MG63 (cell line): Measurements from ENCODE around the gene GTF2IRD1. TPM values are rescaled to one million over a fixed set of nuclear protein-coding genes. Genes with fewer than 3 reads are reported as not detected.
"Not testable (repeated sequence)": the region's sequence is repeated elsewhere in the genome, so short reads cannot be mapped to it uniquely, and the experiment has no call there.

Experiments
- DNase-seq: peaks from one replicate; pipeline ENCODE4 v3.0.0-alpha.2; 2020
- H3K27me3 ChIP-seq: fragments of 250-450 bp; sonication (Bioruptor Pico); 2 replicates; pipeline ENCODE4 v1.5.1; 2020; ENCODE audit warnings: mild to moderate bottlenecking, moderate library complexity
- H3K36me3 ChIP-seq: fragments of 250-450 bp; sonication (Bioruptor Pico); 2 replicates; pipeline ENCODE4 v1.5.1; 2020; ENCODE audit warnings: mild to moderate bottlenecking, moderate library complexity
- H3K4me3 ChIP-seq: fragments of 250-450 bp; sonication (Bioruptor Pico); 2 replicates; pipeline ENCODE4 v1.5.1; 2020; ENCODE audit warnings: mild to moderate bottlenecking, moderate library complexity
- H3K9me3 ChIP-seq: fragments of 250-450 bp; sonication (Bioruptor Pico); 2 replicates; pipeline ENCODE4 v1.5.1; 2020; ENCODE audit warnings: mild to moderate bottlenecking, moderate library complexity
- total RNA-seq: library from RNA; depleted of rRNA; stranded (reverse); fragments of >200 nt; shearing (Covaris generic); gene quantifications from 2 replicates; pipeline ENCODE4 v1.2.3, GENCODE V29; 2014; ENCODE audit warnings: low replicate concordance

The GTF2IRD1 gene
- total RNA-seq, 1 experiment from 2014 or later = 9.9 TPM

GRCh38 chr7:74495112-74496086 is 41.7 kb downstream of the GTF2IRD1 start:
- Histone ChIP-seq H3K9me3 (no peaks in the 10 kb centered on the region), H3K27me3 (no peaks in the 10 kb centered on the region), H3K36me3 (peaks cover 8% of the 10 kb centered on the region; the same call in 1 of the 2 replicates), H3K4me3 (no peak overlapping the region)
- no peak for DNase-seq

GRCh38 chr7:74496272-74496671 is 42.6 kb downstream of the GTF2IRD1 start:
- Histone ChIP-seq H3K27me3 (no peaks in the 10 kb centered on the region), H3K36me3 (peaks cover 8% of the 10 kb centered on the region; the same call in 1 of the 2 replicates), H3K9me3 (no peaks in the 10 kb centered on the region), H3K4me3 (no peak overlapping the region)
- DNase-seq = no peak

DNA sequence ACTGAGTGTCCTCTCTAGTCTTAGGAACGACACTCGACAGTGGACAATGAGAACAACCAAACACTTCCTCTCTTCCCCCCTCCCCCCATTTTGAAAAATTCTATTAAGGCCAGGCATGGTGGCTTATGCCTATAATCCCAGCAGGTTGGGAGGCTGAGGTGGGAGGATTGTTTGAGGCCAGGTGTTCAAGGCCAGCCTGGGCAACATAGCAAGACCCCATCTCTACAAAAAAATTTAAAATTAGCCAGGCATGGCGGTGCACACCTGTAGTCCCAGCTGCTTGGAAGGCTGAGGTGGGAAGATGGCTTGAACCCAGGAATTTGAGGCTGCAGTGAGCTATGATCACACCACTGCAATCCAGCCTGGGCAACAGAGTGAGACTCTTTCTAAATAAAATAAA is 43.1 kb downstream of the GTF2IRD1 start:
- not testable (repeated sequence) for H3K27me3 ChIP-seq, DNase-seq, H3K9me3 ChIP-seq, H3K4me3 ChIP-seq, H3K36me3 ChIP-seq

GRCh38 chr7:74498354-74498753 is 44.6 kb downstream of the GTF2IRD1 start:
- Histone ChIP-seq H3K9me3 (no peaks in the 10 kb centered on the region), H3K27me3 (no peaks in the 10 kb centered on the region), H3K4me3 (no peak overlapping the region), H3K36me3 (peaks cover 4% of the 10 kb centered on the region; the same call in 1 of the 2 replicates)
- DNase-seq = no peak

- Histone ChIP-seq H3K9me3 (no peaks in the 10 kb centered on the region), H3K4me3 (no peak overlapping the region), H3K36me3 (peaks cover 6% of the 10 kb centered on the region; the same call in 1 of the 2 replicates), H3K27me3 (no peaks in the 10 kb centered on the region)
- peak; percentile 57 for DNase-seq
These were observed 45.5 kb downstream of the GTF2IRD1 start for GRCh38 chr7:74498996-74499834.

DNA sequence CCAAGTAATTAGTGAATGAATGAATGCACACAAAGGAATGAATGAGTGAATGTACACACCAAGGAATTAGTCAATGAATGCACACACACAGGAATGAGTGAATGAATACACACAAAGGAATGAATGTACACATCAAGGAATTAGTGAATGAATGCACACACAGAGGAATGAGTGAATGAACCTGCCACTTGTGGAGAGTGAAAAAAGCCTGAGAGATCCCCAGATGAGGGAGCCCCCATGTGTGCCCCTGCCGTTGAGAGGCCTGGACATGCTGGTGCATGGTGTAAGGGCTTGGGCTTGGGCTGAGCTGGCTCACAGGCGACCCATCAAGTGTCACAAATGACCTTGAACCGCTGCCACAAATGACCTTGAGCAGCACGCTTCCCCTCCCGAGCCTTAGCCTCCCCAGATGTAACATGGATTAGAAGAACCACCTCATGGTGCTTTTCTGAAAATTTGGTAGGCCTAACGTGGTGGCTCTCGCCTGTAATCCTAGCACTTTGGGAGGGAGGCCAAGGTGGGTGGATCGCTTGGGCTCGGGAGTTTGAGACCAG is 46.2 kb downstream of the GTF2IRD1 start:
- Histone ChIP-seq H3K4me3 (no peak overlapping the region), H3K9me3 (no peaks in the 10 kb centered on the region), H3K36me3 (peaks cover 6% of the 10 kb centered on the region; the same call in 1 of the 2 replicates), H3K27me3 (no peaks in the 10 kb centered on the region)
- DNase-seq = no peak

DNA sequence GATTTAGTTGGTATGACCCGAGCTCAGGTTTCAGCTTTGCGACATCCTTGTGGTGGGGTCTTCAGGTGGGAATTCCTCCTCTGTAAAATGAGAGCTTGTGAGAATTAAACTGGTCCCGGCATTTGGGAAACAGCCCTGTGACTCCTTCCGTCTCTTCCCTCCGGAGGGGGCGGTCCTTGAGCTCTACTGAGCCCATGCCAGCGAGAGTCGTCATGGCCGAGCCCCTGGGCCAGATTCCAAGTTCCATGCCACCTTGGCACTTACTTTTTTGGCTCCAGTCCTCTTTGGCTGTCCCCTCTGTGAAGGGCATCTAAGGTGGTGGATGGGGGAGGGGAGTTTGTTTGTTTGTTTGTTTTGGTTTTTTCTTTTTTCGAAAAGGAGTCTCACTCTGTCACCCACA is 47.6 kb downstream of the GTF2IRD1 start:
- no peak for DNase-seq
- Histone ChIP-seq H3K27me3 (no peaks in the 10 kb centered on the region), H3K9me3 (no peaks in the 10 kb centered on the region), H3K4me3 (no peak overlapping the region), H3K36me3 (peaks cover 6% of the 10 kb centered on the region; the same call in 1 of the 2 replicates)

- Histone ChIP-seq H3K27me3 (no peaks in the 10 kb centered on the region), H3K9me3 (no peaks in the 10 kb centered on the region), H3K4me3 (no peak overlapping the region), H3K36me3 (peaks cover 6% of the 10 kb centered on the region; the same call in 1 of the 2 replicates)
- peak; percentile 81 for DNase-seq
These were observed 48.6 kb downstream of the GTF2IRD1 start for GRCh38 chr7:74502216-74502891.

- no peak for DNase-seq
- Histone ChIP-seq H3K4me3 (no peak overlapping the region), H3K9me3 (no peaks in the 10 kb centered on the region), H3K27me3 (no peaks in the 10 kb centered on the region), H3K36me3 (peaks cover 6% of the 10 kb centered on the region; the same call in 1 of the 2 replicates)
These were observed 49.4 kb downstream of the GTF2IRD1 start for GRCh38 chr7:74503061-74503460.

- DNase-seq = no peak
- no peak overlapping the region for H3K4me3 ChIP-seq
- H3K9me3 ChIP-seq = no peaks in the 10 kb centered on the region
- H3K27me3 ChIP-seq = no peaks in the 10 kb centered on the region
- peaks cover 8% of the 10 kb centered on the region; the same call in 1 of the 2 replicates for H3K36me3 ChIP-seq
These were observed 50.2 kb downstream of the GTF2IRD1 start for GRCh38 chr7:74503943-74504342.

GRCh38 chr7:74505471-74506324 is 52.0 kb downstream of the GTF2IRD1 start:
- peaks cover 5% of the 10 kb centered on the region; the same call in 1 of the 2 replicates for H3K36me3 ChIP-seq
- H3K27me3 ChIP-seq = no peaks in the 10 kb centered on the region
- DNase-seq = peak; percentile 9
- H3K9me3 ChIP-seq = no peaks in the 10 kb centered on the region
- no peak overlapping the region for H3K4me3 ChIP-seq

DNA sequence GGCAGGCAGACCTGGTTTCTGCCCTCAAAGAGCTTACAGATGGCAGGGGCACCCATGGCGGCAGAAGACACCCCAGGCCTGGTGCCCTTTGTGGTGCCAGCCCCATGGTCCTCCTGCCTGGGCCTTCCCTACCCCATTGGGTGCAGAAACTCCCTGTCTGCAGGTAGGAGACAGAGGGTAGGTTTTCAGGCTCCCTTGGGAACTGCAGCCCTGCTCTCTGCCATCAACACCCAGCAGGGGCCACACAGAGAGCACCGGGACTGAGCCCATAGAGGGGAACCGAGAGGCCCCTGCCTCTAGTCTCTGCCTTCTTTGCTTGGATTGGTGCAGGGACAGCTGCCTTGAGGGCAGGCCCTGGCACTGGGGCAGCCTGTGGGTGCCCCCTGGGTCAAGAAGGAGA is 52.6 kb downstream of the GTF2IRD1 start:
- Histone ChIP-seq H3K27me3 (no peaks in the 10 kb centered on the region), H3K36me3 (peaks cover 5% of the 10 kb centered on the region; the same call in 1 of the 2 replicates), H3K4me3 (no peak overlapping the region), H3K9me3 (no peaks in the 10 kb centered on the region)
- DNase-seq = no peak

DNA sequence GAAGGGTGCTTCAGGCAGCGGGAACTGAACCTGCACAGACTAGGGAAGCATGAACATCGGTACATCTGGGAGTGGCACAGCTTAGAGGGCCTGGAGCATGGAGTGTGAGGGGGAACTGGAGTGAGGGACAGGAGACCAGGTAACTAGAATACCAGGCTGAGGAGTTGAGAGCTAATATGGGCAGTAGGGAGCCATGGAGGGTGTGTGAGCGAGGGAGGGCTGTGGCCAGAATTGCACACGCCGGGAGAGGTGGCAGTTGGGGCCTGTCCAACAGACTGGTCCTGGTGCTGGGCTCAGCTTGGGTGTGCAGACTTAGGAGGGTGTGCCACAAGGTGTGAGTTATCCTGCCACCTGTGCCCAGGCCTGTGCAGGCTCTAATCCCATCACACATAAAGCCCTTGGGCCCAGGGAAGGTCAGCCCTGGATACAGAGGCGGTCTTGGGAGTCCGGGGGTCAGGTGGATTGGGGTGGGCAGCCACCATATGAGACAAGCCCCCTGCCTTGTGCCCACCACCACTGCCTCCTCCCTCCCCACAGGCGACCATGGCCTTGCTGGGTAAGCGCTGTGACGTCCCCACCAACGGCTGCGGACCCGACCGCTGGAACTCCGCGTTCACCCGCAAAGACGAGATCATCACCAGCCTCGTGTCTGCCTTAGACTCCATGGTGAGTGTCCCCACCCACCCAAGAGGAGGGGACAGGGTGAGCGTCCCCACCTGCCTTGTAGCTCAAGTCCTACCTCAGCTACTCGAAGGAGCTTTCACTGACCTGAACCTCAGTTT is 54.0 kb downstream of the GTF2IRD1 start:
- H3K36me3 ChIP-seq = peaks cover 5% of the 10 kb centered on the region
- DNase-seq = no peak
- H3K4me3 ChIP-seq = no peak overlapping the region
- H3K9me3 ChIP-seq = no peaks in the 10 kb centered on the region
- H3K27me3 ChIP-seq = no peaks in the 10 kb centered on the region

- H3K9me3 ChIP-seq, H3K4me3 ChIP-seq, DNase-seq, H3K36me3 ChIP-seq, H3K27me3 ChIP-seq: not testable (repeated sequence)
These were observed 55.7 kb downstream of the GTF2IRD1 start for GRCh38 chr7:74509453-74509852.

DNA sequence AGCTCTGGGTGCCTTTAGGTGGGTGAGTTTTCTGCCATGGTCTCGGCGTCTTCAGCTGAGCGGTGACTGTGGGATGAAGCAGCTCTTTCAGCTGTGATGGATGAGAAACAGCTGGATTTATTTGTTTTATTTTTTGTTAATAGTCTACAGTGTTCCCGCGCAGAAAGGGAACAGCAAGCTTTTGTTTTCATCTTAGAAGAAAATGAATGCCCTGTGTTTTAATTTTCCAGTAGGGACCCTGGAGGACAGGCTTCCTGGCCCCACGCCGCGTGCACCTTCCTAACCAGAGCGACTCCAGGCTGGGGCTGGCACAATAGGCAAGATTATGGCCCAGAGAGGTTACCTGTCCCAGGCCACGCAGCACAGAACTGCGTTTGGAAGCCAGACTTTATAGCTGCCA is 57.6 kb downstream of the GTF2IRD1 start:
- Histone ChIP-seq H3K27me3 (no peaks in the 10 kb centered on the region), H3K4me3 (no peak overlapping the region), H3K36me3 (peaks cover 2% of the 10 kb centered on the region; the same call in 1 of the 2 replicates), H3K9me3 (no peaks in the 10 kb centered on the region)
- DNase-seq = no peak
